ENCODE measurements around the gene DNAJC8.

The DNAJC8 gene

DNA sequence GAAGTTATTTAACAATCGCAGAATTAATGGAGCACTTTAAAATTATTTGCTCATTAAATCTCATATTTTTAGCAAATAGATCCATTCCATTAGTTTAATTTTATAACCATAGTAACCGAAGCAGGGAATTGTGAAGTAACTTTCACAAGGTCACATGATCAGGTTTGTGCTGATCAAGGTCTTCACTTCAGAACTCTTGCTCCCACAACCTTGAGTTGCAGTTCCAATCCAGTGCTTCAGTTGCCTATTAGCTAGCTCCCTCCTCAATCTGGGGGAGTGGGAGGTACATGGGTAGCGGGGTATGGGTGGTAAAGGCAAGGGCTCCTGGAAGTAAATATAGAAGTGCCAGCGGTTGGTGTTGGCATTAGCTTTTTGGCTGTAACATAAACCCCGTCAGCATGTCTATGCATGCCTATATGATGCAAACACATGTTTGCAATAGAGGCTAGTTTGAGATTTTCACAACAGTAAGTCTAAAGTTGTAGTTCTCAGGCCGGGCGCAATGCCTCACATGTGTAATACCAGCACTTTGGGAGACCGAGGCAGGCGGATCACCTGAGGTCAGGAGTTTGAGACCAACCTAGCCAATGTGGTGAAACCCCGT lies 8.9 kb upstream of the DNAJC8 start:
- ATAC-seq: no peak
- TF ChIP-seq ISL1 (CRISPR knock-in tag; IDR thresholded peaks at IDR 0.05): no peak
- TF ChIP-seq, protein P1, sequence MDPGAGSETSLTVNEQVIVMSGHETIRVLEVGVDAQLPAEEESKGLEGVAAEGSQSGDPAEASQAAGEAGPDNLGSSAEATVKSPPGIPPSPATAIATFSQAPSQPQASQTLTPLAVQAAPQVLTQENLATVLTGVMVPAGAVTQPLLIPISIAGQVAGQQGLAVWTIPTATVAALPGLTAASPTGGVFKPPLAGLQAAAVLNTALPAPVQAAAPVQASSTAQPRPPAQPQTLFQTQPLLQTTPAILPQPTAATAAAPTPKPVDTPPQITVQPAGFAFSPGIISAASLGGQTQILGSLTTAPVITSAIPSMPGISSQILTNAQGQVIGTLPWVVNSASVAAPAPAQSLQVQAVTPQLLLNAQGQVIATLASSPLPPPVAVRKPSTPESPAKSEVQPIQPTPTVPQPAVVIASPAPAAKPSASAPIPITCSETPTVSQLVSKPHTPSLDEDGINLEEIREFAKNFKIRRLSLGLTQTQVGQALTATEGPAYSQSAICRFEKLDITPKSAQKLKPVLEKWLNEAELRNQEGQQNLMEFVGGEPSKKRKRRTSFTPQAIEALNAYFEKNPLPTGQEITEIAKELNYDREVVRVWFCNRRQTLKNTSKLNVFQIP (CRISPR knock-in tag; IDR thresholded peaks at IDR 0.05; ENCODE audit: borderline replicate concordance, low read depth): no peak
- TF ChIP-seq TCF4 (CRISPR knock-in tag; IDR thresholded peaks at IDR 0.05; ENCODE audit: borderline replicate concordance): no peak
- TF ChIP-seq ZC3H10 (CRISPR knock-in tag; IDR thresholded peaks at IDR 0.05): no peak
- TF ChIP-seq PPARA (CRISPR knock-in tag; IDR thresholded peaks at IDR 0.05; ENCODE audit: borderline replicate concordance): no peak
- no peak for TF ChIP-seq ZFP30 (CRISPR knock-in tag; IDR thresholded peaks at IDR 0.05)
- TF ChIP-seq, protein P2, sequence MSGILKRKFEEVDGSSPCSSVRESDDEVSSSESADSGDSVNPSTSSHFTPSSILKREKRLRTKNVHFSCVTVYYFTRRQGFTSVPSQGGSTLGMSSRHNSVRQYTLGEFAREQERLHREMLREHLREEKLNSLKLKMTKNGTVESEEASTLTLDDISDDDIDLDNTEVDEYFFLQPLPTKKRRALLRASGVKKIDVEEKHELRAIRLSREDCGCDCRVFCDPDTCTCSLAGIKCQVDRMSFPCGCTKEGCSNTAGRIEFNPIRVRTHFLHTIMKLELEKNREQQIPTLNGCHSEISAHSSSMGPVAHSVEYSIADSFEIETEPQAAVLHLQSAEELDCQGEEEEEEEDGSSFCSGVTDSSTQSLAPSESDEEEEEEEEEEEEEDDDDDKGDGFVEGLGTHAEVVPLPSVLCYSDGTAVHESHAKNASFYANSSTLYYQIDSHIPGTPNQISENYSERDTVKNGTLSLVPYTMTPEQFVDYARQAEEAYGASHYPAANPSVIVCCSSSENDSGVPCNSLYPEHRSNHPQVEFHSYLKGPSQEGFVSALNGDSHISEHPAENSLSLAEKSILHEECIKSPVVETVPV (CRISPR knock-in tag; IDR thresholded peaks at IDR 0.05): no peak
- TF ChIP-seq SNAI2 (CRISPR knock-in tag; IDR thresholded peaks at IDR 0.05): no peak
- no peak for TF ChIP-seq ARNTL (CRISPR knock-in tag; IDR thresholded peaks at IDR 0.05; ENCODE audit: borderline replicate concordance, low read depth)
- TF ChIP-seq, protein P3, sequence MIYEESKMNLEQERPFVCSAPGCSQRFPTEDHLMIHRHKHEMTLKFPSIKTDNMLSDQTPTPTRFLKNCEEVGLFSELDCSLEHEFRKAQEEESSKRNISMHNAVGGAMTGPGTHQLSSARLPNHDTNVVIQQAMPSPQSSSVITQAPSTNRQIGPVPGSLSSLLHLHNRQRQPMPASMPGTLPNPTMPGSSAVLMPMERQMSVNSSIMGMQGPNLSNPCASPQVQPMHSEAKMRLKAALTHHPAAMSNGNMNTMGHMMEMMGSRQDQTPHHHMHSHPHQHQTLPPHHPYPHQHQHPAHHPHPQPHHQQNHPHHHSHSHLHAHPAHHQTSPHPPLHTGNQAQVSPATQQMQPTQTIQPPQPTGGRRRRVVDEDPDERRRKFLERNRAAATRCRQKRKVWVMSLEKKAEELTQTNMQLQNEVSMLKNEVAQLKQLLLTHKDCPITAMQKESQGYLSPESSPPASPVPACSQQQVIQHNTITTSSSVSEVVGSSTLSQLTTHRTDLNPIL (CRISPR knock-in tag; IDR thresholded peaks at IDR 0.05; ENCODE audit: low read depth): no peak
- TF ChIP-seq GLIS3 (CRISPR knock-in tag; IDR thresholded peaks at IDR 0.05): no peak
- TF ChIP-seq RARB (CRISPR knock-in tag; IDR thresholded peaks at IDR 0.05): no peak
- TF ChIP-seq ZNF8 (CRISPR knock-in tag; IDR thresholded peaks at IDR 0.05): no peak
- no peak for TF ChIP-seq BACH2 (CRISPR knock-in tag; IDR thresholded peaks at IDR 0.05; ENCODE audit: borderline replicate concordance)
- no peak for TF ChIP-seq ZNF70 (CRISPR knock-in tag; IDR thresholded peaks at IDR 0.05)
- no peak for TF ChIP-seq CSDC2 (CRISPR knock-in tag; IDR thresholded peaks at IDR 0.05)

DNA sequence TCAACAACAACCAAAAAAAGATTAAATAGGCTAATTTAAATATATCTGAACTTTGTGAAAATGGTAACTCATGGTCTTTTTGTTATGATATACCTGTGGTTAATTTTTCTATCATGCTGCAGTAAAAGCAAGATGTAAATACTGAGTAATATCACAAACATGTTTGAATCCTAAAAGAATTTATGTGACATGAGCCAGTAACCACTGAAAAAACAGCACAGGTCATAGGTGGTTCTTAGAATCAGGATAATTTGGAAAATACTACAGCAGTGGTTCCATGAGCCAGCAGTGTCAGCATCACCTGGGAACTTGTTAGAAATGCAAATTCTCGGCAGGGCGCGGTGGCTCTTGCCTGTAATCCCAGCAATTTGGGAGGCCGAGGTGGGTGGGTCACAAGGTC lies 7.2 kb upstream of the DNAJC8 start:
- TF ChIP-seq TOX (CRISPR knock-in tag; IDR thresholded peaks at IDR 0.05; ENCODE audit: borderline replicate concordance) (no peak), ARNTL (CRISPR knock-in tag; IDR thresholded peaks at IDR 0.05; ENCODE audit: borderline replicate concordance, low read depth) (no peak), CSDC2 (CRISPR knock-in tag; IDR thresholded peaks at IDR 0.05) (no peak), ISL1 (CRISPR knock-in tag; IDR thresholded peaks at IDR 0.05) (no peak), ZNF8 (CRISPR knock-in tag; IDR thresholded peaks at IDR 0.05) (no peak), BACH2 (CRISPR knock-in tag; IDR thresholded peaks at IDR 0.05; ENCODE audit: borderline replicate concordance) (no peak), ZFP3 (CRISPR knock-in tag; IDR thresholded peaks at IDR 0.05) (no peak), TCF4 (CRISPR knock-in tag; IDR thresholded peaks at IDR 0.05; ENCODE audit: borderline replicate concordance) (no peak), ZNF565 (CRISPR knock-in tag; conservative IDR thresholded peaks at IDR 0.05; ENCODE audit: low read depth) (no peak), GLIS3 (CRISPR knock-in tag; IDR thresholded peaks at IDR 0.05) (no peak), RARB (CRISPR knock-in tag; IDR thresholded peaks at IDR 0.05) (no peak), SNAI2 (CRISPR knock-in tag; IDR thresholded peaks at IDR 0.05) (no peak)
- TF ChIP-seq, protein P3 (CRISPR knock-in tag; IDR thresholded peaks at IDR 0.05; ENCODE audit: low read depth): no peak
- TF ChIP-seq, protein P1 (CRISPR knock-in tag; IDR thresholded peaks at IDR 0.05; ENCODE audit: borderline replicate concordance, low read depth): no peak
- TF ChIP-seq, protein P2 (CRISPR knock-in tag; IDR thresholded peaks at IDR 0.05): no peak
- no peak for ATAC-seq

DNA sequence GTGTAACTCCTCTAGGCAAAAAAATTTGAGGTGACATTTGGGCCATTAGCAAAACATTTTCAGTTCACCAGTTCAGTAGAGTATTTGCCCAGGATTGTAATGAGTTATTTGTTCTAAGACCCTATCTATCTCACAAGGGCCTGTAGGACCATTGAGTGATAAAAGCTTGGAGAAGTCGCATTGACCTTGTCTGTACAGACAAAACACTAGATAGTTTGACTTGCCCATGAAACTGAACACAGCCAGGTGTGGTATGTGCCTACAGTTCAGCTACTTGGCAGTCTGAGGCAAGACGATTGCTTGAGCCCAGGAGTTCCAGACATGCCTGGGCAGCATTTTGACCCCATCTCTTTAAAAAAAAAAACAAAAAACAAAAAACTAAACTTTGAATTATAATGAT lies 6.2 kb upstream of the DNAJC8 start:
- no peak for ATAC-seq
- TF ChIP-seq SNAI2 (CRISPR knock-in tag; IDR thresholded peaks at IDR 0.05) (no peak), ISL1 (CRISPR knock-in tag; IDR thresholded peaks at IDR 0.05) (no peak), CSDC2 (CRISPR knock-in tag; IDR thresholded peaks at IDR 0.05) (no peak), TCF4 (CRISPR knock-in tag; IDR thresholded peaks at IDR 0.05; ENCODE audit: borderline replicate concordance) (no peak), OSR1 (CRISPR knock-in tag; IDR thresholded peaks at IDR 0.05) (no peak), PATZ1 (CRISPR knock-in tag; IDR thresholded peaks at IDR 0.05; ENCODE audit: borderline replicate concordance) (no peak), RARB (CRISPR knock-in tag; IDR thresholded peaks at IDR 0.05) (no peak), TOX (CRISPR knock-in tag; IDR thresholded peaks at IDR 0.05; ENCODE audit: borderline replicate concordance) (no peak), TSHZ2 (CRISPR knock-in tag; IDR thresholded peaks at IDR 0.05) (no peak), ZNF565 (CRISPR knock-in tag; conservative IDR thresholded peaks at IDR 0.05; ENCODE audit: low read depth) (no peak)

All from SK-N-SH treated with all-trans-retinoic acid at 6 μM for 48 hours (cell line).